Large intestine (tissue), 3 donors: ENCODE results near the gene SNTG2. TPM values are rescaled to one million over a fixed set of nuclear protein-coding genes. Genes with fewer than 3 reads are reported as not detected.

ENCODE experiments used
- DNase-seq, 2 donors: peaks; one replicate each; pipeline versions ENCODE4 v3.0.0 to v3.0.0-alpha.2; 2013
- H3K27ac ChIP-seq: one replicate; pipeline ENCODE4 v1.5.1; 2013; ENCODE audit warnings: low read length
- H3K27me3 ChIP-seq: 2 replicates; pipeline ENCODE4 v1.6.1; 2013; ENCODE audit warnings: low read length; ENCODE audit not compliant: control insufficient read depth, insufficient read depth
- H3K36me3 ChIP-seq: 2 replicates; pipeline ENCODE4 v1.6.1; 2013; ENCODE audit warnings: low read length; ENCODE audit not compliant: control insufficient read depth, insufficient read depth
- H3K4me1 ChIP-seq: one replicate; pipeline ENCODE4 v1.6.1; 2013; ENCODE audit warnings: low read length; ENCODE audit not compliant: control insufficient read depth, insufficient read depth
- H3K4me3 ChIP-seq: one replicate; pipeline ENCODE4 v1.5.1; 2013; ENCODE audit warnings: low read length
- H3K9me3 ChIP-seq: one replicate; pipeline ENCODE4 v1.6.1; 2013; ENCODE audit warnings: mild to moderate bottlenecking, low read depth, low read length, moderate library complexity; ENCODE audit not compliant: control insufficient read depth
- WGBS: methylation state at CpG from one replicate; pipeline ENCODE4 v1.1.5; 2013; ENCODE audit warnings: low lambda C conversion rate; ENCODE audit not compliant: insufficient coverage; 5-methylcytosine and 5-hydroxymethylcytosine counted together
- polyA plus RNA-seq: library from polyadenylated mRNA; unstranded; fragments of 120-200 nt; gene quantifications from one replicate; pipeline ENCODE4 v1.2.1, GENCODE V29; 2013

Gene SNTG2
- polyA plus RNA-seq, 1 donor = 0.48 TPM

GRCh38 chr2:1170241-1170640, 219.6 kb downstream of the SNTG2 start:
- H3K4me3 ChIP-seq = no peak overlapping the region
- no peak overlapping the region for H3K27ac ChIP-seq
- no peak for DNase-seq
- H3K27me3 ChIP-seq = no peaks in the 10 kb centered on the region
- 100% methylated on average over 1 of the region's 15 CpGs for WGBS
- H3K36me3 ChIP-seq = no peaks in the 10 kb centered on the region
- H3K4me1 ChIP-seq = no peaks in the 10 kb centered on the region
- H3K9me3 ChIP-seq = peaks cover 5% of the 10 kb centered on the region

GRCh38 chr2:1170711-1171110, 220.1 kb downstream of the SNTG2 start:
- no peak overlapping the region for H3K4me3 ChIP-seq
- no CpG with 5 or more reads among the region's 5 CpGs for WGBS

GRCh38 chr2:1173528-1173927, 222.9 kb downstream of the SNTG2 start:
- no CpG with 5 or more reads among the region's 5 CpGs for WGBS
- no peak for DNase-seq
- H3K27me3 ChIP-seq = no peaks in the 10 kb centered on the region

More at GRCh38 chr2:1170711-1171110, 220.1 kb downstream of the SNTG2 start:
- H3K36me3 ChIP-seq = no peaks in the 10 kb centered on the region
- H3K27me3 ChIP-seq = no peaks in the 10 kb centered on the region
- no peak for DNase-seq
- H3K9me3 ChIP-seq = peaks cover 5% of the 10 kb centered on the region
- no peaks in the 10 kb centered on the region for H3K4me1 ChIP-seq
- H3K27ac ChIP-seq = no peak overlapping the region

GRCh38 chr2:1181893-1182292, 231.2 kb downstream of the SNTG2 start:
- Histone ChIP-seq H3K9me3 (peaks cover 2% of the 10 kb centered on the region), H3K27me3 (no peaks in the 10 kb centered on the region), H3K4me3 (no peak overlapping the region), H3K27ac (no peak overlapping the region), H3K36me3 (no peaks in the 10 kb centered on the region), H3K4me1 (no peaks in the 10 kb centered on the region)
- WGBS = no CpG with 5 or more reads among the region's 3 CpGs
- no peak for DNase-seq

More at GRCh38 chr2:1173528-1173927, 222.9 kb downstream of the SNTG2 start:
- H3K9me3 ChIP-seq = no peaks in the 10 kb centered on the region
- no peaks in the 10 kb centered on the region for H3K4me1 ChIP-seq
- H3K36me3 ChIP-seq = no peaks in the 10 kb centered on the region
- no peak overlapping the region for H3K27ac ChIP-seq
- no peak overlapping the region for H3K4me3 ChIP-seq

GRCh38 chr2:1183300-1183699, 232.7 kb downstream of the SNTG2 start:
- no peak for DNase-seq
- no peak overlapping the region for H3K27ac ChIP-seq
- no CpG with 5 or more reads among the region's 3 CpGs for WGBS
- no peak overlapping the region for H3K4me3 ChIP-seq
- H3K4me1 ChIP-seq = no peaks in the 10 kb centered on the region
- H3K9me3 ChIP-seq = peaks cover 2% of the 10 kb centered on the region
- H3K27me3 ChIP-seq = no peaks in the 10 kb centered on the region
- H3K36me3 ChIP-seq = no peaks in the 10 kb centered on the region

GRCh38 chr2:1186421-1186820, 235.8 kb downstream of the SNTG2 start:
- Histone ChIP-seq H3K27me3 (no peaks in the 10 kb centered on the region), H3K9me3 (peaks cover 2% of the 10 kb centered on the region), H3K27ac (no peak overlapping the region), H3K4me1 (no peaks in the 10 kb centered on the region), H3K4me3 (no peak overlapping the region), H3K36me3 (no peaks in the 10 kb centered on the region)
- no CpG with 5 or more reads among the region's 2 CpGs for WGBS
- no peak for DNase-seq

- Histone ChIP-seq H3K27ac (no peak overlapping the region), H3K9me3 (peaks cover 2% of the 10 kb centered on the region), H3K4me1 (no peaks in the 10 kb centered on the region), H3K36me3 (no peaks in the 10 kb centered on the region), H3K27me3 (no peaks in the 10 kb centered on the region), H3K4me3 (no peak overlapping the region)
- no peak for DNase-seq
- WGBS = no CpG with 5 or more reads among the region's 3 CpGs
Measured at GRCh38 chr2:1187189-1187588, 236.5 kb downstream of the SNTG2 start.

- Histone ChIP-seq H3K27ac (no peak overlapping the region), H3K9me3 (peaks cover 8% of the 10 kb centered on the region), H3K36me3 (no peaks in the 10 kb centered on the region), H3K4me3 (no peak overlapping the region), H3K4me1 (no peaks in the 10 kb centered on the region), H3K27me3 (no peaks in the 10 kb centered on the region)
- DNase-seq = no peak
- 80% methylated on average over 1 of the region's 5 CpGs for WGBS
Measured at GRCh38 chr2:1192121-1192520, 241.5 kb downstream of the SNTG2 start.

- no peaks in the 10 kb centered on the region for H3K36me3 ChIP-seq
- H3K4me3 ChIP-seq = no peak overlapping the region
- H3K27me3 ChIP-seq = no peaks in the 10 kb centered on the region
- peaks cover 13% of the 10 kb centered on the region for H3K9me3 ChIP-seq
- no peak overlapping the region for H3K27ac ChIP-seq
- DNase-seq = no peak
- H3K4me1 ChIP-seq = no peaks in the 10 kb centered on the region
- no CpG with 5 or more reads among the region's 2 CpGs for WGBS
Measured at GRCh38 chr2:1193801-1194200, 243.2 kb downstream of the SNTG2 start.

- DNase-seq = no peak
- no peaks in the 10 kb centered on the region for H3K4me1 ChIP-seq
- no peak overlapping the region for H3K27ac ChIP-seq
- 90% methylated on average over 4 of the region's 6 CpGs for WGBS
- H3K27me3 ChIP-seq = no peaks in the 10 kb centered on the region
- no peak overlapping the region for H3K4me3 ChIP-seq
- no peaks in the 10 kb centered on the region for H3K9me3 ChIP-seq
- H3K36me3 ChIP-seq = no peaks in the 10 kb centered on the region
Measured at GRCh38 chr2:1203772-1204171, 253.1 kb downstream of the SNTG2 start.

GRCh38 chr2:1205853-1206252, 255.2 kb downstream of the SNTG2 start:
- no CpG with 5 or more reads among the region's 3 CpGs for whole genome bisulfite sequencing
- H3K4me1 ChIP-seq = no peaks in the 10 kb centered on the region
- H3K36me3 ChIP-seq = no peaks in the 10 kb centered on the region
- no peak overlapping the region for H3K4me3 ChIP-seq
- H3K27me3 ChIP-seq = no peaks in the 10 kb centered on the region
- H3K27ac ChIP-seq = no peak overlapping the region
- DNase-seq = no peak
- no peaks in the 10 kb centered on the region for H3K9me3 ChIP-seq
